GM12878 (cell line): Measurements from ENCODE around the gene PPP1R1C. TPM values are rescaled to one million over a fixed set of nuclear protein-coding genes. Genes with fewer than 3 reads are reported as not detected.

Experiments
- ATAC-seq: fragments of 200-7000 bp; cut with Tn5 transposase; 3 replicates; pipeline ENCODE4 v1.9.1; 2020; ENCODE audit warnings: mild to moderate bottlenecking, moderate library complexity
- BruUV-seq: library from RNA; stranded (reverse); fragments of 400-500 nt; replicated peaks from 2 replicates; lab custom pipeline; 2021; lab: Mats Ljungman, UMichigan
- CTCF ChIA-PET: fragments of 300-600 bp; sonication (Branson Sonifier 250); formaldehyde crosslinking; extraction: SDS; loops from one replicate; lab custom pipeline; 2021; ENCODE audit warnings: inconsistent platforms; lab: Yijun Ruan, JAX
- POLR2A ChIA-PET: fragments of 350-600 bp; formaldehyde crosslinking; extraction: SDS; loops from one replicate; lab custom pipeline; 2021; ENCODE audit warnings: inconsistent platforms; lab: Charles Lee
- RAD21 ChIA-PET: fragments of 300-600 bp; sonication (Branson Sonifier 250); formaldehyde crosslinking; loops from one replicate; lab custom pipeline; 2023; ENCODE audit warnings: antibody characterized with exemption; ENCODE audit not compliant: unreplicated experiment; lab: Charles Lee
- SMC1A ChIA-PET: fragments of 300-600 bp; sonication (Branson Sonifier 250); formaldehyde crosslinking; loops from one replicate; lab custom pipeline; 2023; ENCODE audit not compliant: unreplicated experiment, uncharacterized antibody; lab: Charles Lee
- DNase-seq: peaks from one replicate; pipeline ENCODE4 v3.0.0-alpha.2; 2011; ENCODE audit warnings: low read depth, low spot score
- FAIRE-seq: peaks from 3 replicates; lab custom pipeline; 2011; peaks lifted over from hg19 to GRCh38; lab: Jason Lieb, UNC
- H2AFZ ChIP-seq: 2 replicates; pipeline ENCODE4 v1.6.0; 2011; ENCODE audit warnings: low read depth, low read length, control low read depth; ENCODE audit not compliant: control insufficient read depth
- H3K27ac ChIP-seq: 2 replicates; pipeline ENCODE4 v1.5.1; 2011; ENCODE audit warnings: control low read depth; ENCODE audit not compliant: control insufficient read depth, insufficient read depth
- H3K27me3 ChIP-seq, 2 experiments: replicated peaks in 1 of 2; 2 replicates each; pipeline versions ENCODE4 v1.6.0 to v1.6.1; 2011; ENCODE audit warnings: low read length in 1 of 2; ENCODE audit not compliant: control insufficient read depth in 2 of 2, insufficient read depth in 2 of 2
- H3K36me3 ChIP-seq, 2 experiments: 2 replicates each; pipeline ENCODE4 v1.5.1; 2011; ENCODE audit warnings: low read length in 1 of 2; ENCODE audit not compliant: control insufficient read depth in 2 of 2, insufficient read depth in 2 of 2
- H3K4me1 ChIP-seq: 2 replicates; pipeline ENCODE4 v1.6.1; 2011; ENCODE audit warnings: mild to moderate bottlenecking, low read length, moderate library complexity, mixed read lengths; ENCODE audit not compliant: control insufficient read depth, insufficient read depth
- H3K4me2 ChIP-seq: 2 replicates; pipeline ENCODE4 v1.6.0; 2011; ENCODE audit warnings: control low read depth; ENCODE audit not compliant: control insufficient read depth, insufficient read depth
- H3K4me3 ChIP-seq: fragments of 200-600 bp; sonication (generic); 2 replicates; pipeline ENCODE4 v1.5.1; 2016
- H3K79me2 ChIP-seq: 2 replicates; pipeline ENCODE4 v1.6.0; 2011; ENCODE audit warnings: low read length; ENCODE audit not compliant: control insufficient read depth, insufficient read depth
- H3K9ac ChIP-seq: 2 replicates; pipeline ENCODE4 v1.8.0; 2011; ENCODE audit warnings: low read length, control low read depth, mixed read lengths; ENCODE audit not compliant: control insufficient read depth, insufficient read depth
- H3K9me3 ChIP-seq: replicated peaks from 3 replicates; pipeline ENCODE4 v1.5.1; 2011; ENCODE audit warnings: mild to moderate bottlenecking, low read length; ENCODE audit not compliant: control insufficient read depth, insufficient read depth
- H4K20me1 ChIP-seq: 2 replicates; pipeline ENCODE4 v1.6.0; 2011; ENCODE audit not compliant: control insufficient read depth, insufficient read depth
- ESRRA ChIP-seq: IDR thresholded peaks from 2 replicates; pipeline ENCODE4 v1.6.1; 2012; ENCODE audit warnings: mild to moderate bottlenecking, low read length, improper control_type of control experiment
- GATAD2B ChIP-seq: fragments of 450-650 bp; conservative IDR thresholded peaks from 2 replicates; pipeline ENCODE4 v1.6.1; 2017; ENCODE audit warnings: low read depth, mild to moderate bottlenecking, moderate library complexity
- HCFC1 ChIP-seq: fragments of 150-350 bp; IDR thresholded peaks from 2 replicates; pipeline ENCODE4 v1.6.1; 2014; ENCODE audit warnings: low read length
- MEF2A ChIP-seq: IDR thresholded peaks from 2 replicates; pipeline ENCODE4 v1.6.1; 2011; ENCODE audit warnings: low read depth, mild to moderate bottlenecking, low read length, moderate library complexity; ENCODE audit not compliant: insufficient read depth
- MTA2 ChIP-seq: fragments of 450-650 bp; IDR thresholded peaks from 2 replicates; pipeline ENCODE4 v1.6.1; 2016; ENCODE audit warnings: low read depth, mild to moderate bottlenecking, moderate library complexity
- NFIC ChIP-seq: IDR thresholded peaks from 2 replicates; pipeline ENCODE4 v1.6.1; 2012; ENCODE audit warnings: low read depth, mild to moderate bottlenecking, inconsistent platforms, low read length, moderate library complexity
- NR2F1 ChIP-seq: fragments of 450-650 bp; conservative IDR thresholded peaks from 2 replicates; pipeline ENCODE4 v1.6.1; 2017; ENCODE audit warnings: mild to moderate bottlenecking
- POLR2A ChIP-seq: IDR thresholded peaks from 2 replicates; pipeline ENCODE4 v1.6.1; 2011; ENCODE audit warnings: low read depth, mild to moderate bottlenecking, low read length
- POLR2AphosphoS5 ChIP-seq: IDR thresholded peaks from 2 replicates; pipeline ENCODE4 v1.6.1; 2011; ENCODE audit warnings: mild to moderate bottlenecking, low read length, inconsistent platforms
- RELA ChIP-seq: fragments of 450-650 bp; IDR thresholded peaks from 2 replicates; pipeline ENCODE4 v1.8.0; 2014; ENCODE audit warnings: borderline replicate concordance; ENCODE audit not compliant: partially characterized antibody
- RUNX3 ChIP-seq: IDR thresholded peaks from 2 replicates; pipeline ENCODE4 v1.6.1; 2012; ENCODE audit warnings: low read length, inconsistent platforms
- SMC3 ChIP-seq: IDR thresholded peaks from 2 replicates; pipeline ENCODE4 v1.6.1; 2011; ENCODE audit warnings: low read length, improper control_type of control experiment, borderline replicate concordance
- SRF ChIP-seq, 2 experiments: IDR thresholded peaks; 2 replicates each; pipeline ENCODE4 v1.6.1; 2011; ENCODE audit warnings: low read depth in 2 of 2, low read length in 2 of 2, mild to moderate bottlenecking in 1 of 2, moderate library complexity in 1 of 2
- WRNIP1 ChIP-seq: IDR thresholded peaks from 2 replicates; pipeline ENCODE4 v1.6.1; 2011; ENCODE audit warnings: low read depth, low read length, improper control_type of control experiment, borderline replicate concordance
- ZBTB4 ChIP-seq: fragments of 450-650 bp; formaldehyde crosslinking; IDR thresholded peaks from 2 replicates; pipeline ENCODE4 v1.4.0; 2022; ENCODE audit warnings: mild to moderate bottlenecking, moderate library complexity
- WGBS: methylation state at CpG from one replicate; pipeline ENCODE4 v1.1.6; 2016; ENCODE audit warnings: low lambda C conversion rate; ENCODE audit not compliant: insufficient replicate concordance, insufficient coverage; ENCODE audit errors: missing lambda C conversion rate; 5-methylcytosine and 5-hydroxymethylcytosine counted together
- in situ Hi-C: fragments of 300-500 bp; cut with MboI; formaldehyde crosslinking; loops from 9 replicates; pipeline ENCODE4 v1.14.3; 2018; ENCODE audit warnings: mixed read lengths
- intact Hi-C: fragments of 100-400 bp; cut with micrococcal nuclease; formaldehyde crosslinking; loops from one replicate; pipeline ENCODE4 v1.14.2; 2022; ENCODE audit not compliant: unreplicated experiment
- polyA plus RNA-seq, 11 experiments: library from polyadenylated mRNA; depleted of rRNA in 4 of 11; unstranded in 6 of 11; stranded (reverse) in 5 of 11; fragments of >200 nt; fragmentation: Nextera tagmentation in 4 of 11; fragmentation: Illumina TruSeq in 1 of 11; extraction: Ambion mirVana in 4 of 11; extraction: Trizol in 1 of 11; gene quantifications; 1 replicate in 1 of 11; 2 replicates in 10 of 11; pipeline versions ENCODE4 v1.2.1 to v1.2.3, GENCODE V29; 2011 to 2016; ENCODE audit warnings: inconsistent platforms in 2 of 11, missing spikeins in 2 of 11, low read depth in 1 of 11
- total RNA-seq, 4 experiments: library from RNA; depleted of rRNA in 3 of 4; stranded (reverse); fragments of >200 nt in 3 of 4; fragmentation: Illumina TruSeq in 1 of 4; extraction: Trizol in 1 of 4; gene quantifications; 2 replicates each; pipeline versions ENCODE4 v1.2.1 to v1.2.3, GENCODE V29; 2013 to 2021

The PPP1R1C gene
- total and polyA plus RNA-seq, 10 of the 15 experiments (the other 5 are each of a cell fraction or from before 2014, with no cell fraction given) = 0.11 TPM; not detected in 9

DNA sequence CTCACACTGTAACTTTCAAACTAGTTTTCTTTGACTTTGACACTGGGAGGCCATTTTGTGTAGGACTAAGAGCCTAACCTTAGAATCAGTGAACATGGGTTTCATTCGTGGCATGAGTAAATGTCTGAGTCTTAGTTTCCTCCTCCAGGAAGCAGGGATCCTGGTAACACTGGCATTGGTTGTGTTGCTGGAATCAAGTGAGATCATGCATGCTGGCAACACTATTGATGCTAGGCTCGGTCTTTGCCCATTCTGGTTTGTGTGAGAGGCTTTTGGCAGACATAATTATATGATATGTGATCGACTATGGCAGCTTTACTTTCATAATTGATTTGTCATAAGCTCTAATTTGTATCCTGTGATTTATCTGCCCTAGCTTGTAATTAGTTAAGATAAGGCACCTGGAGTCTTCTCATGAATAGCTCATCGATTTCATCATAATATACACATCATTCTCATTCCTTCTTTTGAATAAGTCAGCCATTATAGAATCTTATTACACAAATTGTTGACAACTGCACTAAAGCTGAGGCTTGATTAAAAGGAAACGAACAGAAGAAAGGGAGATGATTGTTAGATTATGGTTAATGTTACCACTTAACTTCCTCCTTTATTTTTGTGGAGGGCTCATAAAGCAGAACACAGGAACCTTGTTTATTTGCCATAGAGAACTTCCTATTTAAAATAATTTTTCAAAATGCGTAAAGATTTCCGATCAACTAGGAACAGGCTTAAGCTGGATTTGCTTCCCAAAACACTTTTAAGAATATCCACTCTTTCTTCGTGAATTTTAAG is 12.6 kb downstream of the PPP1R1C start:
- CTCF ChIA-PET = interaction anchor here (1.2 kb wide), 1 partner anchor 255 kb away, joined by 3 read pairs; no protein-coding TSS in a partner anchor
- H2AFZ ChIP-seq = no peak overlapping the region

DNA sequence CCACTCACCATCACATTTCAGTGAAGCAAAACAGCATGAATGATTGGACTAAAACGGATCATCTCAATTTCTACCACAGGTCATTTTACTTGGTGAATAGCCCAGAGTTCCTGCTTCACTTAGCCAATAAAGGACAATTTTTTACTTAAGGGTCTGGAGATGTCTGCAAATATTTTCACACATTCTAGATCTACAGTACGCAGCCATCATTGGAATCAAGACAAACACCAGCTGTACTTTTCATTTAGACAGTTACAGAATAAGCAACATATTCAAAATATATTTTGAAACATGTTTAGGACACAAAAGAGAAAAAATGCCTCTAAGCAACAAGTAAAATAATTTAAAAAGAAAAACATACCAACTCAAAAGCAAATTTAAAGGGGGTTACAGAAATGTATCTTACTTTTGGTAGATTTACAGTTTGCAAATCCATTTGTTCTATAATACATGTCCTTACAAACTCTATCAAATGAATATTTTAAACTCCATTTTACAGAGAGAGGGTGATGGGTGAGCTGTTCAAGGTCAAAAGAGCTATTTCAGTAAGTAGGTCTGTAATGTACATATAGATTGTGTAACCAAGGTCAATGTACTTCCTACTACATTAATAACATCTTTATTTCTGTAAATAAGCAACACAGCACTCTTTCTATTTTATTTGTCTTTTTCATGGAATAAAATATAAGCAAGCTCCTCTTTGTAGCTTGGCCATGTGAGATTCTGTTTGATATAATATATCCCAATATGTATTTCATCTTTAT is 13.4 kb downstream of the PPP1R1C start:
- ChIA-PET RAD21 (interaction anchor here (0.7 kb wide), 1 partner anchor 1206 kb away, joined by 3 read pairs; no protein-coding TSS in a partner anchor), POLR2A (no interaction called here), SMC1A (no interaction called here), CTCF (interaction anchor here (0.6 to 1.2 kb wide), 2 partner anchors 42 to 256 kb away, joined by 3 read pairs; no protein-coding TSS in a partner anchor)
- Histone ChIP-seq H3K27me3 (0 out of 4 replicates have a peak, but pooled peaks cover 0 to 4% of the 10 kb centered on the region in 2 experiments), H3K4me3 (no peak overlapping the region), H3K4me2 (no peak overlapping the region), H3K9ac (no peak overlapping the region), H2AFZ (no peak overlapping the region), H4K20me1 (no peaks in the 10 kb centered on the region), H3K4me1 (no peaks in the 10 kb centered on the region), H3K79me2 (no peaks in the 10 kb centered on the region), H3K27ac (no peak overlapping the region), H3K9me3 (no peaks in the 10 kb centered on the region), H3K36me3 (no peaks in the 10 kb centered on the region)
- DNase-seq = no peak
- in situ Hi-C loops (no loop called here), intact Hi-C loops (loop anchor here (10.0 kb wide), 1 partner anchor 894 kb away; no protein-coding TSS in a partner anchor)
- BruUV-seq = no TSS peak
- no peak for FAIRE-seq
- ATAC-seq = no peak
- 53% methylated on average over 2 of the region's 2 CpGs for WGBS
- TF ChIP-seq RELA = no peak
- TF ChIP-seq POLR2A = no peak
- no peak for TF ChIP-seq POLR2AphosphoS5
- no peak for TF ChIP-seq ZBTB4 (CRISPR knock-in tag)
- no peak for TF ChIP-seq NR2F1
- TF ChIP-seq SRF (IDR thresholded peaks at IDR 0.05; ENCODE audit: low read depth in 2 of 2, low read length in 2 of 2) = no peak
- TF ChIP-seq HCFC1 = no peak
- no peak for TF ChIP-seq MTA2
- TF ChIP-seq NFIC = no peak
- TF ChIP-seq RUNX3 = no peak
- no peak for TF ChIP-seq SMC3

More for the DNA sequence above, 12.6 kb downstream of the PPP1R1C start:
- in situ Hi-C loops = no loop called here
- TF ChIP-seq GATAD2B (no peak), MEF2A (no peak), WRNIP1 (no peak), ESRRA (no peak)
- FAIRE-seq (no peak), ATAC-seq (no peak), DNase-seq (no peak)
- 31% methylated on average over 8 of the region's 8 CpGs for WGBS
- Histone ChIP-seq H3K4me2 (no peak overlapping the region), H3K36me3 (no peaks in the 10 kb centered on the region), H3K4me1 (peaks cover 5% of the 10 kb centered on the region), H3K9ac (no peak overlapping the region), H3K27ac (no peak overlapping the region), H4K20me1 (no peaks in the 10 kb centered on the region), H3K79me2 (no peaks in the 10 kb centered on the region), H3K9me3 (no peaks in the 10 kb centered on the region), H3K4me3 (no peak overlapping the region), H3K27me3 (0 out of 4 replicates have a peak, but pooled peaks cover 0 to 4% of the 10 kb centered on the region in 2 experiments)
- SMC1A ChIA-PET = no interaction called here
- intact Hi-C loops = loop anchor here (10.0 kb wide), 1 partner anchor 893 kb away; no protein-coding TSS in a partner anchor
- RAD21 ChIA-PET = interaction anchor here (0.7 kb wide), 1 partner anchor 1205 kb away, joined by 3 read pairs; no protein-coding TSS in a partner anchor
- POLR2A ChIA-PET = no interaction called here
- no TSS peak for BruUV-seq
